Measurements from ENCODE around the gene PMF1. TPM values are rescaled to one million over a fixed set of nuclear protein-coding genes. Genes with fewer than 3 reads are reported as not detected.

The PMF1 gene
- total and polyA plus RNA-seq, 2 of the 13 experiments (the other 11 are each of a cell fraction or from before 2014, with no cell fraction given): 72.5 to 89.0 TPM

- TF ChIP-seq, protein P1, sequence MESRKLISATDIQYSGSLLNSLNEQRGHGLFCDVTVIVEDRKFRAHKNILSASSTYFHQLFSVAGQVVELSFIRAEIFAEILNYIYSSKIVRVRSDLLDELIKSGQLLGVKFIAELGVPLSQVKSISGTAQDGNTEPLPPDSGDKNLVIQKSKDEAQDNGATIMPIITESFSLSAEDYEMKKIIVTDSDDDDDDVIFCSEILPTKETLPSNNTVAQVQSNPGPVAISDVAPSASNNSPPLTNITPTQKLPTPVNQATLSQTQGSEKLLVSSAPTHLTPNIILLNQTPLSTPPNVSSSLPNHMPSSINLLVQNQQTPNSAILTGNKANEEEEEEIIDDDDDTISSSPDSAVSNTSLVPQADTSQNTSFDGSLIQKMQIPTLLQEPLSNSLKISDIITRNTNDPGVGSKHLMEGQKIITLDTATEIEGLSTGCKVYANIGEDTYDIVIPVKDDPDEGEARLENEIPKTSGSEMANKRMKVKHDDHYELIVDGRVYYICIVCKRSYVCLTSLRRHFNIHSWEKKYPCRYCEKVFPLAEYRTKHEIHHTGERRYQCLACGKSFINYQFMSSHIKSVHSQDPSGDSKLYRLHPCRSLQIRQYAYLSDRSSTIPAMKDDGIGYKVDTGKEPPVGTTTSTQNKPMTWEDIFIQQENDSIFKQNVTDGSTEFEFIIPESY (CRISPR knock-in tag; IDR thresholded peaks at IDR 0.05): peak; percentile 57
- TF ChIP-seq ZNF276 (CRISPR knock-in tag; IDR thresholded peaks at IDR 0.05; ENCODE audit: low read depth) (no peak), THAP7 (CRISPR knock-in tag; IDR thresholded peaks at IDR 0.05) (peak; percentile 85; the same call in 1 of the 2 replicates), YEATS2 (CRISPR knock-in tag; IDR thresholded peaks at IDR 0.05; ENCODE audit: borderline replicate concordance) (peak; percentile 88; the same call in 1 of the 2 replicates), RFXANK (CRISPR knock-in tag; IDR thresholded peaks at IDR 0.05) (no peak), SRY (CRISPR knock-in tag; IDR thresholded peaks at IDR 0.05) (0 out of 2 replicates have a peak, but pooled peaks have one; percentile 20), NFIB (CRISPR knock-in tag; IDR thresholded peaks at IDR 0.05; ENCODE audit: borderline replicate concordance) (no peak), PHF21A (CRISPR knock-in tag; IDR thresholded peaks at IDR 0.05) (peak; percentile 64; the same call in 1 of the 2 replicates), CEBPZ (IDR thresholded peaks at IDR 0.05; ENCODE audit: low read length) (no peak), CC2D1A (CRISPR knock-in tag; IDR thresholded peaks at IDR 0.05) (peak; percentile 82; the same call in 1 of the 2 replicates), TRAFD1 (CRISPR knock-in tag; IDR thresholded peaks at IDR 0.05; ENCODE audit: borderline replicate concordance) (no peak)
- TF ChIP-seq, protein P2, sequence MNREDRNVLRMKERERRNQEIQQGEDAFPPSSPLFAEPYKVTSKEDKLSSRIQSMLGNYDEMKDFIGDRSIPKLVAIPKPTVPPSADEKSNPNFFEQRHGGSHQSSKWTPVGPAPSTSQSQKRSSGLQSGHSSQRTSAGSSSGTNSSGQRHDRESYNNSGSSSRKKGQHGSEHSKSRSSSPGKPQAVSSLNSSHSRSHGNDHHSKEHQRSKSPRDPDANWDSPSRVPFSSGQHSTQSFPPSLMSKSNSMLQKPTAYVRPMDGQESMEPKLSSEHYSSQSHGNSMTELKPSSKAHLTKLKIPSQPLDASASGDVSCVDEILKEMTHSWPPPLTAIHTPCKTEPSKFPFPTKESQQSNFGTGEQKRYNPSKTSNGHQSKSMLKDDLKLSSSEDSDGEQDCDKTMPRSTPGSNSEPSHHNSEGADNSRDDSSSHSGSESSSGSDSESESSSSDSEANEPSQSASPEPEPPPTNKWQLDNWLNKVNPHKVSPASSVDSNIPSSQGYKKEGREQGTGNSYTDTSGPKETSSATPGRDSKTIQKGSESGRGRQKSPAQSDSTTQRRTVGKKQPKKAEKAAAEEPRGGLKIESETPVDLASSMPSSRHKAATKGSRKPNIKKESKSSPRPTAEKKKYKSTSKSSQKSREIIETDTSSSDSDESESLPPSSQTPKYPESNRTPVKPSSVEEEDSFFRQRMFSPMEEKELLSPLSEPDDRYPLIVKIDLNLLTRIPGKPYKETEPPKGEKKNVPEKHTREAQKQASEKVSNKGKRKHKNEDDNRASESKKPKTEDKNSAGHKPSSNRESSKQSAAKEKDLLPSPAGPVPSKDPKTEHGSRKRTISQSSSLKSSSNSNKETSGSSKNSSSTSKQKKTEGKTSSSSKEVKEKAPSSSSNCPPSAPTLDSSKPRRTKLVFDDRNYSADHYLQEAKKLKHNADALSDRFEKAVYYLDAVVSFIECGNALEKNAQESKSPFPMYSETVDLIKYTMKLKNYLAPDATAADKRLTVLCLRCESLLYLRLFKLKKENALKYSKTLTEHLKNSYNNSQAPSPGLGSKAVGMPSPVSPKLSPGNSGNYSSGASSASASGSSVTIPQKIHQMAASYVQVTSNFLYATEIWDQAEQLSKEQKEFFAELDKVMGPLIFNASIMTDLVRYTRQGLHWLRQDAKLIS (CRISPR knock-in tag; IDR thresholded peaks at IDR 0.05): no peak
- TF ChIP-seq, protein P3, sequence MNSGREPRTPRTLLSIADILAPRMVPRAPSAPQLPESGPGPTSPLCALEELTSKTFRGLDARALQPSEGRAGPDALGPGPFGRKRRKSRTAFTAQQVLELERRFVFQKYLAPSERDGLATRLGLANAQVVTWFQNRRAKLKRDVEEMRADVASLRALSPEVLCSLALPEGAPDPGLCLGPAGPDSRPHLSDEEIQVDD (CRISPR knock-in tag; IDR thresholded peaks at IDR 0.05; ENCODE audit: borderline replicate concordance): no peak
These were observed 19.1 kb upstream of the PMF1 start, which contains the start of gene SLC25A44 (continued) for GRCh38 chr1:156193488-156194299.

Measured in HepG2 (cell line).